ENCODE results near the gene PLCL1. TPM values are rescaled to one million over a fixed set of nuclear protein-coding genes. Genes with fewer than 3 reads are reported as not detected.

PLCL1 gene
- total and polyA plus RNA-seq, 10 donors: 0.54 to 6.5 (median 4.0) TPM

DNA sequence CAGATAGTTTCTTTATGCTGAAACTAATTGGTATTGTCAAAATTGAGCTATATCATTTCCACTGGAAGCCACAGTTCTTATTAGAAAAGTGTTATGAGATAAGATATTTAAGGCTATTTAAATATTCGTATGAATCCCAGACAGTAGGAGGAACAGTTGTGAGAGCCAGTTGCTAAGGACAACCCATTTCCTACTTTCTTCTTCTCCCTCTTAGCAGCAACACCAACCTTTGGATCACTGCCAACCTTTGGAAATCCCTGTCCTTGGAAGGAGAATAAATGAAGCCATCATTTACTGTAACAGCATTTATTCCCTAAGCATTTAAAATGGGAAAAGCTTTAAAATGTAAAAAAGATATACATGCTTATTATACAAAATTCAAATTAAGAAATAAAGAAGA lies 85.8 kb downstream of the PLCL1 start:
- TF ChIP-seq POLR2AphosphoS5 (IDR thresholded peaks at IDR 0.05) (no peak), POLR2A (IDR thresholded peaks at IDR 0.05) (no peak)
- TF ChIP-seq, protein P1, sequence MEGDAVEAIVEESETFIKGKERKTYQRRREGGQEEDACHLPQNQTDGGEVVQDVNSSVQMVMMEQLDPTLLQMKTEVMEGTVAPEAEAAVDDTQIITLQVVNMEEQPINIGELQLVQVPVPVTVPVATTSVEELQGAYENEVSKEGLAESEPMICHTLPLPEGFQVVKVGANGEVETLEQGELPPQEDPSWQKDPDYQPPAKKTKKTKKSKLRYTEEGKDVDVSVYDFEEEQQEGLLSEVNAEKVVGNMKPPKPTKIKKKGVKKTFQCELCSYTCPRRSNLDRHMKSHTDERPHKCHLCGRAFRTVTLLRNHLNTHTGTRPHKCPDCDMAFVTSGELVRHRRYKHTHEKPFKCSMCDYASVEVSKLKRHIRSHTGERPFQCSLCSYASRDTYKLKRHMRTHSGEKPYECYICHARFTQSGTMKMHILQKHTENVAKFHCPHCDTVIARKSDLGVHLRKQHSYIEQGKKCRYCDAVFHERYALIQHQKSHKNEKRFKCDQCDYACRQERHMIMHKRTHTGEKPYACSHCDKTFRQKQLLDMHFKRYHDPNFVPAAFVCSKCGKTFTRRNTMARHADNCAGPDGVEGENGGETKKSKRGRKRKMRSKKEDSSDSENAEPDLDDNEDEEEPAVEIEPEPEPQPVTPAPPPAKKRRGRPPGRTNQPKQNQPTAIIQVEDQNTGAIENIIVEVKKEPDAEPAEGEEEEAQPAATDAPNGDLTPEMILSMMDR (IDR thresholded peaks at IDR 0.05 in 8 of 11, conservative IDR thresholded peaks at IDR 0.05 in 3 of 11): no peak
- 46 to 76% (median 55%) methylated on average over 1 of the region's 1 CpG for WGBS, 5 donors
- Histone ChIP-seq H3K36me3 (no peaks in the 10 kb centered on the region), H3K9me3 (no peaks in the 10 kb centered on the region), H3K27ac (peak overlapping the region in 2 of 8 donors; percentile 70 to 72), H3K27me3 (replicated peaks in 1 of 7) (no peaks in the 10 kb centered on the region), H3K4me1 (peaks cover 0 to 44% (median 9%) of the 10 kb centered on the region in 6 donors), H3K4me3 (no peak overlapping the region)
- DNase-seq: no peak
- intact Hi-C loops (cut with DNase I; ENCODE audit: low total_unique reads): no loop called here

DNA sequence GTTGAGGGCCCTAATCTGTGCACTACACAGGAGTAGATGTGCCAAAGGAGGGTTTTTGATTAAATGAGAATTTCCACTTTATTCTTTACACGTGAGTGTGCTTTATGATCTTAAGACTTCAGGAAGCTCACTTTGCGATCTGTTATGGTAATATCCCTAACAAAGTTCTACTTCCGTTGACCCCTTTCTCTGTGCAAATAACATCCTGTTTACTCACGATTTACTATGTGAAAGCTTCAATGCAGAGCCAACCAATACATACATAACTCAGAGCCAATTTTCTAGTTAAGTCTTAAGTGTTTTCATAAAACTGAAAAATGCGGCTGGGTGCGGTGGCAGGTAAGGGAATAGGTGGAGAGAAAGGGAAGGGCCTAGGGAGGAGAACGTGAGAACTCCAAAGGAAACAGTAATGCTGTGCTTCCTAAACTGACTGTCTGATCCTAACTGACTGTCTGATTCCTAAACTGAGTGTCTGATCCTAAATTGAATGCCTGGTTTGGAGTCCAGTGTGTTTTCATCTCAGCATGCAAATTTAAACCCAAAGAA lies 87.6 kb downstream of the PLCL1 start:
- no peak for TF ChIP-seq POLR2A (IDR thresholded peaks at IDR 0.05)
- TF ChIP-seq, protein P1 (IDR thresholded peaks at IDR 0.05 in 8 of 11, conservative IDR thresholded peaks at IDR 0.05 in 3 of 11): no peak
- TF ChIP-seq POLR2AphosphoS5 (IDR thresholded peaks at IDR 0.05): no peak
- 67 to 78% (median 75%) methylated on average over 7 of the region's 7 CpGs for WGBS, 5 donors
- no peak for DNase-seq

DNA sequence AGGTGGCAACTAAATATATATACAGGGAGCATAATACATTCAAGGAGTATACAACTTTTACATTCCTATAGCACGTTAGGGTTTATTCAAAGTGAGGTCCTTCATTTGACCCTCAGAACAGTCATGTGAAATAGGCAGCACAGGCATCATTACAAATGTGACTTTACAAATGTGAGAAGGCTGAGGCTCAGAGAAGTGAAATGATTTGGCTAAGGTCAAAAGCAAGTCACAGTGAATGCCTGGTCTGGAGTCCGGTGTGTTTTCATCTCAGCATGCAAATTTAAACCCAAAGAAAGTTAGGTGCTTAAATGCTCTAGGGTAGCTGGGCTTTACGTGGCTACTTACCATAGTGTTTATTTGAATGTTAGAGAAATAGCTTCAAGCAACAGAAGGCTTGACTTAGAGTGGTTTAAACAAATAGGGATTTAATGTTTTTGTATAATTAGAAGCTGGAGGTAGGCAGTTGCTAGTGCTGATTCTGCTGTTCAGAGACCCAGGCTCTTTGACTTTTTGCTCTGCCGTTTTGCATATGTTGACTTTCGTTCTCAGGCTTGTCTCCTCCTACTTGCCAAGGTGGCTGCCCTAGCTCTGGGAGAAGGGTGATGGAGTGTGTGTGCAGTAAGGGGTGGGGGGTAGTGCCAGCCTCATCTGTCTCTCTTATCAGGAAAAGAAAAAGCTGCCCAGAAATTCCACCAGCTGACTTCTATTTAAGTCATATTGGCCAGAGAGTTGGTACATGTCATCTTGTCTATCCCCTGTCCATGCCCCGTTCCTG lies 89.2 kb downstream of the PLCL1 start:
- WGBS, 5 donors: 69 to 84% (median 81%) methylated on average over 6 of the region's 6 CpGs
- no peak overlapping the region for H3K27ac ChIP-seq
- no peak for DNase-seq
- H3K4me1 ChIP-seq: peaks cover 0 to 39% (median 9%) of the 10 kb centered on the region in 6 donors
- H3K27me3 ChIP-seq (replicated peaks in 1 of 7): no peaks in the 10 kb centered on the region
- no peak for TF ChIP-seq POLR2A (IDR thresholded peaks at IDR 0.05)
- TF ChIP-seq POLR2AphosphoS5 (IDR thresholded peaks at IDR 0.05): no peak
- TF ChIP-seq, protein P1 (IDR thresholded peaks at IDR 0.05 in 8 of 11, conservative IDR thresholded peaks at IDR 0.05 in 3 of 11): no peak
- H3K4me3 ChIP-seq: no peak overlapping the region
- H3K36me3 ChIP-seq: no peaks in the 10 kb centered on the region
- no peaks in the 10 kb centered on the region for H3K9me3 ChIP-seq
- intact Hi-C loops (cut with DNase I; ENCODE audit: low total_unique reads): no loop called here

More for the DNA sequence above, 87.6 kb downstream of the PLCL1 start:
- H3K27ac ChIP-seq: peak overlapping the region in 2 of 8 donors; percentile 33 to 37
- H3K36me3 ChIP-seq: no peaks in the 10 kb centered on the region
- intact Hi-C loops (cut with DNase I; ENCODE audit: low total_unique reads): no loop called here
- H3K4me3 ChIP-seq: no peak overlapping the region
- H3K4me1 ChIP-seq: peaks cover 0 to 45% (median 9%) of the 10 kb centered on the region in 6 donors
- no peaks in the 10 kb centered on the region for H3K9me3 ChIP-seq
- H3K27me3 ChIP-seq (replicated peaks in 1 of 7): no peaks in the 10 kb centered on the region

DNA sequence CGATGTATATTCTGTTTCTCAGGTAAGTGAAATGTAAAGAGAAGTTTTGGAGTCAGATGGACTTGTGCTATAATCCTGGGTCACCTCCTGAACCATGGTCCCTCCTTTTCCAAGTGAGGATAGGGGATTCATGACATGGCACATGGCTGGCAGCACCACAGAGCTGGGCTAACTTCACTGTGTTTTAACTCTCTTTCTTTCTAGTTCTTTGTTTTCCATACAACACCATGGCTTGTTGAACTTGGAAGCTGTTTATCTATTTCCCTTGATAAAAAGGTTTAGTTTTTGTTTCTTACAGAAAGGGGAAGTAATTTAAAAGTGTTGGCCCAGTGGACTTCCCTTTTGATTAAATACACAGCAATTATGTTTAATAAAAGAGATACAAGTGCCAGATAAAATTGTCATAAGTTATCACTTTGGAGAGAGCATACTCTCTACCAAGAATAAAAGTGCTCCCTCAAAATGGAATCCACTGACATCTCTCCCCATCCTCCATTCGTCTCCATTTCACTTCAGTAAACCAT lies 90.4 kb downstream of the PLCL1 start:
- no peaks in the 10 kb centered on the region for H3K36me3 ChIP-seq
- TF ChIP-seq, protein P1 (IDR thresholded peaks at IDR 0.05 in 8 of 11, conservative IDR thresholded peaks at IDR 0.05 in 3 of 11): no peak
- no peak for TF ChIP-seq POLR2A (IDR thresholded peaks at IDR 0.05)
- TF ChIP-seq POLR2AphosphoS5 (IDR thresholded peaks at IDR 0.05): no peak
- H3K27ac ChIP-seq: no peak overlapping the region
- no peak for DNase-seq
- no peaks in the 10 kb centered on the region for H3K9me3 ChIP-seq
- H3K27me3 ChIP-seq (replicated peaks in 1 of 7): no peaks in the 10 kb centered on the region
- H3K4me3 ChIP-seq: no peak overlapping the region
- 40 to 57% (median 50%) methylated on average over 2 of the region's 2 CpGs for WGBS, 5 donors
- intact Hi-C loops (cut with DNase I; ENCODE audit: low total_unique reads): no loop called here
- peaks cover 0 to 27% (median 3%) of the 10 kb centered on the region in 6 donors for H3K4me1 ChIP-seq
